ENCODE data around the gene BRD7.
A peak's percentile ranks its signal among the peaks of the same experiment; 100 is the strongest.

Gene BRD7

DNA sequence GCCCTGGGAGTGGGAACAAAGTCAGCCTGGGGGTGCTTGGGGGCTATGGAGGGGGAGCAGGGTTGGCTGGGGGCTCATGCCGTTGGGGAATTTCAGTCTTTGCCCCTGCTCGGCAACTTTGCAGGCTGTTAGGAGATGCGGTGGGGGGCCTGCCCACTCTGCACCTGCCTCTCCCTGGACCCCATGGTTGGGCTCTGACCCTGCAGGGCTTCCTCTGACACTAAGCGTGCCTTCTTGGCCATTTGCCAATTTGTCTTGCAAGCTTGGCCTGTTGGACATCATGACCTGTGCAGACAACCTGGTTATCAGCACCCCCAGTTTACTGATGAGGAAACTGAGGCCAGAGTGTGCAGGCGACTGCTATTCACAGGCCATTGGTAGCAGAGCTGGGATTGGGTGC is 87.9 kb downstream of the BRD7 start:
- TF ChIP-seq, protein P1, sequence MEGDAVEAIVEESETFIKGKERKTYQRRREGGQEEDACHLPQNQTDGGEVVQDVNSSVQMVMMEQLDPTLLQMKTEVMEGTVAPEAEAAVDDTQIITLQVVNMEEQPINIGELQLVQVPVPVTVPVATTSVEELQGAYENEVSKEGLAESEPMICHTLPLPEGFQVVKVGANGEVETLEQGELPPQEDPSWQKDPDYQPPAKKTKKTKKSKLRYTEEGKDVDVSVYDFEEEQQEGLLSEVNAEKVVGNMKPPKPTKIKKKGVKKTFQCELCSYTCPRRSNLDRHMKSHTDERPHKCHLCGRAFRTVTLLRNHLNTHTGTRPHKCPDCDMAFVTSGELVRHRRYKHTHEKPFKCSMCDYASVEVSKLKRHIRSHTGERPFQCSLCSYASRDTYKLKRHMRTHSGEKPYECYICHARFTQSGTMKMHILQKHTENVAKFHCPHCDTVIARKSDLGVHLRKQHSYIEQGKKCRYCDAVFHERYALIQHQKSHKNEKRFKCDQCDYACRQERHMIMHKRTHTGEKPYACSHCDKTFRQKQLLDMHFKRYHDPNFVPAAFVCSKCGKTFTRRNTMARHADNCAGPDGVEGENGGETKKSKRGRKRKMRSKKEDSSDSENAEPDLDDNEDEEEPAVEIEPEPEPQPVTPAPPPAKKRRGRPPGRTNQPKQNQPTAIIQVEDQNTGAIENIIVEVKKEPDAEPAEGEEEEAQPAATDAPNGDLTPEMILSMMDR (IDR thresholded peaks at IDR 0.05; ENCODE audit: borderline replicate concordance, insufficient read depth, low read depth, low read length) = no peak
- H3K4me3 ChIP-seq (ENCODE audit: low read depth, low read length) = peak overlapping the region; percentile 34

DNA sequence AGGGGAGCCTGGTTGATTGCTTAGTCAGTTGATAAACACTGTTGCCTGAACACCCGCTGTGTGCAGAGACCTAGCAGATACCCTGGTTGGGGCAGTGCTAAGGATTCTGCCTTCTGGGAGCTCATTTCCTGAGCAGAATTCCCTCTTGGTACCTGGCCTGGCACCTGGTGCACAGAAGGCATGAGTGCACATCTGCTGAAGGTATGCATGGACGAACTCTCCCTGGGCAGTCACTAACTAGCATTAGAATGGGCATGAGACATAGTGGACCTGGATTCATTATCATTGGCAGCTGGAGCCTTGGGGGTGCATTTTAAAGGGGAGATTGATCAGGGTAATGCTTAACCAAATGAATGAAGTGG is 89.3 kb downstream of the BRD7 start:
- TF ChIP-seq, protein P1 (IDR thresholded peaks at IDR 0.05; ENCODE audit: borderline replicate concordance, insufficient read depth, low read depth, low read length) = no peak
- no peak overlapping the region for H3K4me3 ChIP-seq (ENCODE audit: low read depth, low read length)

DNA sequence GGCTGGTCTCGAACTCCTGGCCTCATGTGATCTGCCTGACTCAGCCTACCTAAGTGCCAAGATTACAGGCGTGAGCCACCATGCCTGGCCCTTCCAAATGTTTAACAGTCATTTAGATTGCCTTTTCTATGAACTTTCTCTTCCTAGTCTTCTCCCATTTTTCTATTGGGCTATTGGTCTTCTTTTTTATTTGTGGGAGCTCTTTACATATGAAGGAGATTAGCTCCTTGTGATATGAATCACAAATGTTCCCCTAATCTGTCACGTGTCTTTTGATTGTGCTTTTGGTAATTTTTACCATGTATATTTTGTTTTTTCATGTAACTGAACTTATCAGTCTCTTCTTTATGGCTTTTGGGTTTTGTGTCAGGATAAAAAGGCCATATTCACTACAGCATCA is 90.5 kb downstream of the BRD7 start:
- TF ChIP-seq, protein P1 (IDR thresholded peaks at IDR 0.05; ENCODE audit: borderline replicate concordance, insufficient read depth, low read depth, low read length) = no peak
- no peak overlapping the region for H3K4me3 ChIP-seq (ENCODE audit: low read depth, low read length)

GRCh38 chr16:50276801-50277555 is 91.8 kb downstream of the BRD7 start:
- TF ChIP-seq, protein P1 (IDR thresholded peaks at IDR 0.05; ENCODE audit: borderline replicate concordance, insufficient read depth, low read depth, low read length) = no peak
- H3K4me3 ChIP-seq (ENCODE audit: low read depth, low read length) = no peak overlapping the region

- TF ChIP-seq, protein P1 (IDR thresholded peaks at IDR 0.05; ENCODE audit: borderline replicate concordance, insufficient read depth, low read depth, low read length) = no peak
Observed at GRCh38 chr16:50276326-50276640, 92.5 kb downstream of the BRD7 start.

GRCh38 chr16:50275428-50276325 is 93.1 kb downstream of the BRD7 start:
- peak overlapping the region; percentile 83 for H3K4me3 ChIP-seq (ENCODE audit: low read depth, low read length)
- TF ChIP-seq, protein P1 (IDR thresholded peaks at IDR 0.05; ENCODE audit: borderline replicate concordance, insufficient read depth, low read depth, low read length) = no peak

More at GRCh38 chr16:50276326-50276640, 92.5 kb downstream of the BRD7 start:
- H3K4me3 ChIP-seq (ENCODE audit: low read depth, low read length) = no peak overlapping the region

DNA sequence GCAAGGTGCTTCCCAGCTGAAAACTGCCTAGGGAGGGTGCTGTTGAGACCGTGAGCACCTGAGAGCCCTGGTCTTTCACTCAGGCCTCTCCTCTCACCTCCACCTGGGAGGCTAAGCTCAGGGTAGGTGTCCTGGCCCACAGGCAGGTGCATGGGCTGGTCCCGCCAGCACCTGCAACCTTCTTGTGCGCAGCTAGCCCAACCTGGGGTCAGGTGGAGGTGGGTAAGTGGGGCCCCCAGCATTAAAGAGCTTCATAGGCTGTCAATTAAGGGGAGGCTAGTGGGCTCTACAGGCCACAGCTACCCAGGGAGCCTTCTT is 93.7 kb downstream of the BRD7 start:
- TF ChIP-seq, protein P1 (IDR thresholded peaks at IDR 0.05; ENCODE audit: borderline replicate concordance, insufficient read depth, low read depth, low read length) = 0 out of 2 replicates have a peak, but pooled peaks have one; percentile 16
- peak overlapping the region; percentile 83 for H3K4me3 ChIP-seq (ENCODE audit: low read depth, low read length)

Measured in GM12875 (cell line).